Measurements from ENCODE around the gene ZNF629. TPM values are rescaled to one million over a fixed set of nuclear protein-coding genes. Genes with fewer than 3 reads are reported as not detected.

The ZNF629 gene
- total RNA-seq, 4 donors from 2014 or later: 12.3 to 16.5 (median 14.5) TPM

DNA sequence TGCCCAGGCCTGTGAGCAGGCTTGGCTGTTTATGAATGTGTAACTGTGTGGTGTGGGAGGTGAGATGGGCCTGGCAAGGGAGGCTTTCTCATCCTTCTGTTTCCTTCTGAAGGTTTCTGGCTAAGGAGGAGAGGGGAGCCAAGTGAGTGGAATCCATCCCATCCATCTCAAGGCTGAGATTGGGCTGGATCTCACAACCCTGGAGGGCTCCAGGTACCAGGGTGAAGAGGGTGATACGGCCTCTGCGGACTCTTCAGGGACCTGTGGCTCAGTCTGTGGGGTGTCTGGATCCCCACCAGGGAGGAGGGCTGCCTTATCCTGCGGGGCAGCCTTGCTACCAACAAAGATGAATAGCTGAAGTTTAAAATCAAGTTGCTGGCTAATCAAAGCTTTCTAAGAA lies 7.0 kb downstream of the ZNF629 start:
- WGBS, 2 donors (ENCODE audit: low coverage in 1 of 2): no CpG with 5 or more reads among the region's 3 CpGs
- no peaks in the 10 kb centered on the region for H3K9me3 ChIP-seq
- no peak overlapping the region for H3K4me3 ChIP-seq
- no peaks in the 10 kb centered on the region for H3K27me3 ChIP-seq
- no peak for ATAC-seq
- peaks cover 0 to 41% of the 10 kb centered on the region in 2 donors for H3K36me3 ChIP-seq
- H3K4me1 ChIP-seq: peaks cover 0 to 33% (median 9%) of the 10 kb centered on the region in 3 donors
- no peak for TF ChIP-seq EP300 (IDR thresholded peaks at IDR 0.05)
- TF ChIP-seq, protein P1, sequence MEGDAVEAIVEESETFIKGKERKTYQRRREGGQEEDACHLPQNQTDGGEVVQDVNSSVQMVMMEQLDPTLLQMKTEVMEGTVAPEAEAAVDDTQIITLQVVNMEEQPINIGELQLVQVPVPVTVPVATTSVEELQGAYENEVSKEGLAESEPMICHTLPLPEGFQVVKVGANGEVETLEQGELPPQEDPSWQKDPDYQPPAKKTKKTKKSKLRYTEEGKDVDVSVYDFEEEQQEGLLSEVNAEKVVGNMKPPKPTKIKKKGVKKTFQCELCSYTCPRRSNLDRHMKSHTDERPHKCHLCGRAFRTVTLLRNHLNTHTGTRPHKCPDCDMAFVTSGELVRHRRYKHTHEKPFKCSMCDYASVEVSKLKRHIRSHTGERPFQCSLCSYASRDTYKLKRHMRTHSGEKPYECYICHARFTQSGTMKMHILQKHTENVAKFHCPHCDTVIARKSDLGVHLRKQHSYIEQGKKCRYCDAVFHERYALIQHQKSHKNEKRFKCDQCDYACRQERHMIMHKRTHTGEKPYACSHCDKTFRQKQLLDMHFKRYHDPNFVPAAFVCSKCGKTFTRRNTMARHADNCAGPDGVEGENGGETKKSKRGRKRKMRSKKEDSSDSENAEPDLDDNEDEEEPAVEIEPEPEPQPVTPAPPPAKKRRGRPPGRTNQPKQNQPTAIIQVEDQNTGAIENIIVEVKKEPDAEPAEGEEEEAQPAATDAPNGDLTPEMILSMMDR (IDR thresholded peaks at IDR 0.05): no peak
- no peak for TF ChIP-seq POLR2A (IDR thresholded peaks at IDR 0.05)
- TF ChIP-seq POLR2AphosphoS5 (IDR thresholded peaks at IDR 0.05): no peak
- no peak overlapping the region for H3K27ac ChIP-seq

DNA sequence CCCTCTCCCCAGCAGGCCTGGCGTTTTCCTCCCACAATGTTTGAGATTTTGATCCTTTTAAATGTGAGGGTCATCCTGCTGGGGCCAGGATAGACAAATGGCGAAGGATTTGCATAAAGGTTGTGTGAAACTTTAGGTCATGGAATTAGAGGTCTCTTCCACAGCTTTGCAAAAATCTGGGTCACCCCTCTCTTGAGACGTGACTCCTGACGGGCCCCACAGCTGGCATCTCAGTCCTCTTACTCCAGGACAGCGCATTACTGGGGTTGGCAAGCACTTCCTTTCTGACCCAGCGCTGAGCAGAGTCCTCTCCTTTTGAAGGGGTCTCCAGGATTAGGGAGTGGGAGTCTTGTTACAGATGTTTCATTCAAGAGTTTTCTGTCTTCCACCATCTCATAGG lies 7.4 kb downstream of the ZNF629 start:
- Histone ChIP-seq H3K4me1 (peaks cover 0 to 33% (median 13%) of the 10 kb centered on the region in 3 donors), H3K4me3 (no peak overlapping the region), H3K9me3 (no peaks in the 10 kb centered on the region), H3K27me3 (no peaks in the 10 kb centered on the region), H3K27ac (peak overlapping the region in 1 of 4 donors; percentile 38), H3K36me3 (peaks cover 0 to 40% of the 10 kb centered on the region in 2 donors)
- no peak for TF ChIP-seq POLR2A (IDR thresholded peaks at IDR 0.05)
- TF ChIP-seq, protein P1 (IDR thresholded peaks at IDR 0.05): no peak
- TF ChIP-seq POLR2AphosphoS5 (IDR thresholded peaks at IDR 0.05): no peak
- no peak for TF ChIP-seq EP300 (IDR thresholded peaks at IDR 0.05)
- no peak for ATAC-seq
- 95% methylated on average over 4 of the region's 6 CpGs; no CpG with 5 or more reads in 1 of the 2 donors for WGBS, 2 donors (ENCODE audit: low coverage in 1 of 2)

DNA sequence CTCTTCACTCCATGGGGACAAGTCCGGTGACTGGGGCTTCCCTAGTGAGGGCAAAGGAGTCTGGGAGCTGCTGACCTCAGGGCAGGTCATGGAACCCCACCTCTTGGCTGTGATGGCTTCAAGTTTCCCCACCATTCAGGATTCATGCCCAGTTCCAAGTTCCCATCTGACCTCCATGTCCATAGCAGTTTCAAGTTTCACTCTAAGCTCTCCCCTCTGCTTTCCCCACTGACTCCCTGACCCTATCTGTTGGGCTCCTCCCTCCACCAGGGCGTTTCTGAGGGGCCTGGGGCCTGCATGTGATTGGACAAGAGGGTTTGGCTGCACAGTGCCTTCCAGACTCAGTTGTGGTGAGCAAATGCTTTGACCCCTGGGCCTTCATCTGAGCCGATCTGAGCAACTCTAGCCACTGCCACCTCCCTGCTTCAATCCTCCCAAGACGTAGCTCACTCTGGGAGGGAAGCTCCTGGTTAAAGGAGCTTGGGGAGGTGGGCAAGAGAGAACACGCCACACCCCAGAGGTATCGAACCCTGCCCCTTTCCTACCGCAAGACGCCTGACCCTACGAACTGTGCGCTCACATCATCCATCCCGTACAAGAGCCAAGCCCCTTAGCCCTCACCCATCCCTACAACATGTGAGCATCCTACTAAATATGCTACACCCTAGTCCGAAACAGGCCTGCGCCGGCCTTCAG lies 8.3 kb downstream of the ZNF629 start:
- peaks cover 0 to 35% (median 17%) of the 10 kb centered on the region in 3 donors for H3K4me1 ChIP-seq
- 78 to 84% methylated on average over 11 to 12 of the region's 14 CpGs for WGBS, 2 donors (ENCODE audit: low coverage in 1 of 2)
- no peaks in the 10 kb centered on the region for H3K27me3 ChIP-seq
- no peak overlapping the region for H3K4me3 ChIP-seq
- H3K36me3 ChIP-seq: peaks cover 0 to 42% of the 10 kb centered on the region in 2 donors
- peak overlapping the region in 3 of 4 donors; percentile 24 to 38 (median 38) for H3K27ac ChIP-seq
- no peak for TF ChIP-seq EP300 (IDR thresholded peaks at IDR 0.05)
- no peak for TF ChIP-seq POLR2AphosphoS5 (IDR thresholded peaks at IDR 0.05)
- TF ChIP-seq, protein P1 (IDR thresholded peaks at IDR 0.05): no peak
- no peak for TF ChIP-seq POLR2A (IDR thresholded peaks at IDR 0.05)
- peak; percentile 10 for ATAC-seq
- H3K9me3 ChIP-seq: no peaks in the 10 kb centered on the region

DNA sequence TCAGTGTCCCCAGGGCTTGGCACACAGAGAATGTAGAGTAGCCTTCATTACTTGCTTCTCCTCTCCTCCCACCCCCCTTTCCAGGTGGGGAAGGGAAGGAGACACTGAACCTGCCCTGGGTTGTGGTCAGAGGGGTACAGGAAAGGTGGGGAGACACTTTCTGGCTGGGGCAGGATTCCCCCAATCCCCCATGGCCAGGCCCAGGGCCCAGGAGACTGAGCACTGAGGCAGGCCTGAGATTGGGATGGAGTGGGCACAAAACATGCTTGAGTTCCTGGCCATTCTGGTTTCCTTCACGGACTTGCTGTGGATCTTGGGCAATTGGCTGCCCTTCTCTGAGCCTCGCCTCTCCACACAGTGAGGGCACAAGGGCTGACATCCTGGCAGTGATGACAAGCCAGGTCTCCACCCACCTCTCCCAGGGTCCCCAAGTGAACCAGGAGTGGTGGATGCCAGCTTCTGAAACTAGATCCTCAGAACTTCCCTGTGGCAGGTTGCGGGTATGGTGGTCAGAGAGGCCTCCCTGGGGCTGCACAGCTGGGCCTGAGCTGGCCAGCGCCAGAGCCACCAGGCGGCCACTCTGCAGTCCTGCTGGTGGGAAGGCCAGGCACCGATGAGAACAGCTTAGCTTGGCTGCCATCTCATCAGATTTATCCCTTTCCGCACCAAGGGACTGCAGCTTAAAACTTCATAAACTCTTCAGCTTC lies 9.3 kb downstream of the ZNF629 start:
- H3K27me3 ChIP-seq: no peaks in the 10 kb centered on the region
- TF ChIP-seq POLR2A (IDR thresholded peaks at IDR 0.05): peak in 1 of 2 donors; percentile 18
- TF ChIP-seq, protein P1 (IDR thresholded peaks at IDR 0.05): no peak
- H3K4me3 ChIP-seq: no peak overlapping the region
- no peak for ATAC-seq
- H3K4me1 ChIP-seq: peaks cover 0 to 35% (median 17%) of the 10 kb centered on the region in 3 donors
- H3K36me3 ChIP-seq: peaks cover 0 to 42% of the 10 kb centered on the region in 2 donors
- peak overlapping the region in 3 of 4 donors; percentile 2 to 91 (median 46) for H3K27ac ChIP-seq
- H3K9me3 ChIP-seq: no peaks in the 10 kb centered on the region
- 100% methylated on average over 2 of the region's 7 CpGs; no CpG with 5 or more reads in 1 of the 2 donors for WGBS, 2 donors (ENCODE audit: low coverage in 1 of 2)

Data from gastroesophageal sphincter (tissue), 4 donors.